Endothelial cell of umbilical vein (primary cell): ENCODE data around the gene SLC35F3. TPM values are rescaled to one million over a fixed set of nuclear protein-coding genes. Genes with fewer than 3 reads are reported as not detected.

Source experiments
- BruUV-seq: library from RNA; stranded (reverse); fragments of 400-500 nt; replicated peaks from 2 replicates; lab custom pipeline; 2021; lab: Mats Ljungman, UMichigan
- CTCF ChIA-PET: fragments of 300-600, 350-600 bp; sonication (Branson Sonifier 250); formaldehyde crosslinking; loops from one replicate; lab custom pipeline; 2021; ENCODE audit warnings: antibody characterized with exemption, inconsistent platforms; lab: Charles Lee
- POLR2A ChIA-PET: fragments of 300-600, 350-600 bp; sonication (Branson Sonifier 250); formaldehyde crosslinking; loops from one replicate; lab custom pipeline; 2021; ENCODE audit warnings: antibody characterized with exemption, inconsistent platforms; lab: Charles Lee
- DNase-seq: peaks from one replicate; pipeline ENCODE4 v3.0.0-alpha.2; 2011; ENCODE audit warnings: low read depth, low spot score
- FAIRE-seq: peaks from 2 replicates; lab custom pipeline; 2011; peaks lifted over from hg19 to GRCh38; lab: Jason Lieb, UNC
- H2AFZ ChIP-seq: 2 replicates; pipeline ENCODE4 v1.6.0; 2012; ENCODE audit warnings: low read depth, low read length, control low read depth, inconsistent platforms
- H3K27ac ChIP-seq: 2 replicates; pipeline ENCODE4 v1.5.1; 2011; ENCODE audit warnings: low read depth, mild to moderate bottlenecking, control low read depth, low read length, moderate library complexity; ENCODE audit not compliant: insufficient read depth
- H3K27me3 ChIP-seq, 2 experiments: 2 replicates each; pipeline versions ENCODE4 v1.6.0 to v1.6.1; 2011; ENCODE audit warnings: low read length in 2 of 2, mixed read lengths in 1 of 2; ENCODE audit not compliant: control insufficient read depth in 2 of 2, insufficient read depth in 2 of 2
- H3K36me3 ChIP-seq, 2 experiments: 2 replicates in 1 of 2; 3 replicates in 1 of 2; pipeline ENCODE4 v1.5.1; 2011; ENCODE audit warnings: low read length in 2 of 2, mild to moderate bottlenecking in 1 of 2, moderate library complexity in 1 of 2; ENCODE audit not compliant: control insufficient read depth in 2 of 2, insufficient read depth in 2 of 2; ENCODE audit errors: extremely low read depth in 1 of 2
- H3K4me1 ChIP-seq: 3 replicates; pipeline ENCODE4 v1.5.1; 2011; ENCODE audit warnings: mild to moderate bottlenecking, low read length; ENCODE audit not compliant: control insufficient read depth, insufficient read depth; ENCODE audit errors: extremely low read depth
- H3K4me2 ChIP-seq: 2 replicates; pipeline ENCODE4 v1.6.1; 2011; ENCODE audit warnings: low read length, control low read depth, mixed read lengths; ENCODE audit not compliant: insufficient read depth
- H3K4me3 ChIP-seq, 3 experiments: fragments of 200-600 bp in 1 of 3; sonication (generic), shearing (Covaris generic) in 1 of 3; replicated peaks in 1 of 3; 2 replicates each; pipeline ENCODE4 v1.5.1; 2011 to 2016; ENCODE audit warnings: control low read depth in 3 of 3, low read length in 3 of 3, mild to moderate bottlenecking in 2 of 3, inconsistent platforms in 1 of 3, low read depth in 1 of 3, moderate library complexity in 1 of 3; ENCODE audit not compliant: insufficient read depth in 1 of 3
- H3K79me2 ChIP-seq: 2 replicates; pipeline ENCODE4 v1.6.0; 2012; ENCODE audit warnings: low read length, inconsistent platforms; ENCODE audit not compliant: control insufficient read depth, insufficient read depth
- H3K9ac ChIP-seq: replicated peaks from 2 replicates; pipeline ENCODE3; 2011; ENCODE audit warnings: low read length, control low read depth; ENCODE audit not compliant: insufficient read depth; ENCODE audit errors: extremely low read depth
- H3K9me1 ChIP-seq: replicated peaks from 3 replicates; pipeline ENCODE4 v1.6.0; 2011; ENCODE audit warnings: mild to moderate bottlenecking, low read length; ENCODE audit not compliant: control insufficient read depth, insufficient read depth; ENCODE audit errors: extremely low read depth
- H3K9me3 ChIP-seq: replicated peaks from 2 replicates; pipeline ENCODE4 v1.5.1; 2012; ENCODE audit warnings: low read length, inconsistent platforms; ENCODE audit not compliant: control insufficient read depth, insufficient read depth
- H4K20me1 ChIP-seq: replicated peaks from 2 replicates; pipeline ENCODE3; 2011; ENCODE audit warnings: mild to moderate bottlenecking, low read length; ENCODE audit not compliant: control insufficient read depth, insufficient read depth; ENCODE audit errors: extremely low read depth
- CTCF ChIP-seq, 2 donors: IDR thresholded peaks; 1 replicate in 1 of 2; 2 replicates in 1 of 2; pipeline ENCODE4 v1.5.1; 2011; ENCODE audit warnings: low read length in 2 of 2, mild to moderate bottlenecking in 2 of 2, moderate library complexity in 2 of 2, control low read depth in 1 of 2, inconsistent platforms in 1 of 2, low read depth in 1 of 2; ENCODE audit not compliant: insufficient read depth in 1 of 2; ENCODE audit errors: extremely low read depth in 1 of 2
- EZH2 ChIP-seq: IDR thresholded peaks from 2 replicates; pipeline ENCODE4 v1.6.1; 2012; ENCODE audit warnings: borderline replicate concordance, low read depth, mild to moderate bottlenecking, moderate library complexity, low read length, inconsistent platforms; ENCODE audit not compliant: severe bottlenecking
- FOS ChIP-seq: IDR thresholded peaks from 2 replicates; pipeline ENCODE4 v1.6.1; 2011; ENCODE audit warnings: mild to moderate bottlenecking, low read length, moderate library complexity, borderline replicate concordance; ENCODE audit not compliant: insufficient read depth
- GATA2 ChIP-seq: IDR thresholded peaks from 2 replicates; pipeline ENCODE4 v1.7.0; 2011; ENCODE audit warnings: low read depth, mild to moderate bottlenecking, moderate library complexity, mixed read lengths, low read length; ENCODE audit not compliant: insufficient read length, insufficient read depth
- JUN ChIP-seq: IDR thresholded peaks from 2 replicates; pipeline ENCODE4 v1.6.1; 2011; ENCODE audit warnings: borderline replicate concordance, low read depth; ENCODE audit not compliant: insufficient read length, insufficient read depth
- MAX ChIP-seq: IDR thresholded peaks from 2 replicates; pipeline ENCODE4 v1.6.1; 2011; ENCODE audit not compliant: insufficient read depth, insufficient read length
- MYC ChIP-seq: IDR thresholded peaks from one replicate; pipeline ENCODE4 v1.6.1; 2011; ENCODE audit warnings: mild to moderate bottlenecking, low read depth, low read length
- POLR2A ChIP-seq: IDR thresholded peaks from 2 replicates; pipeline ENCODE4 v1.6.1; 2012; ENCODE audit warnings: low read depth, mild to moderate bottlenecking, control low read depth, low read length
- POLR2AphosphoS5 ChIP-seq: IDR thresholded peaks from 2 replicates; pipeline ENCODE4 v1.6.1; 2012; ENCODE audit warnings: low read depth, mild to moderate bottlenecking, control low read depth, low read length, moderate library complexity; ENCODE audit not compliant: insufficient read depth
- dilution Hi-C: fragments of 300-500 bp; cut with MboI; formaldehyde crosslinking; loops from one replicate; pipeline ENCODE4 v1.15.0; 2019; ENCODE audit warnings: low sequenced_read_pairs; ENCODE audit not compliant: extremely low pct_ligation_motif_present
- intact Hi-C: fragments of 100-400 bp; cut with micrococcal nuclease; formaldehyde crosslinking; loops from one replicate; pipeline ENCODE4 v1.10.0; 2022
- polyA plus RNA-seq, 4 experiments: library from polyadenylated mRNA; depleted of rRNA in 3 of 4; stranded (reverse) in 3 of 4; unstranded in 1 of 4; fragments of >200 nt; gene quantifications; 2 replicates each; pipeline versions ENCODE4 v1.2.1 to v1.2.3, GENCODE V29; 2011 to 2012; ENCODE audit warnings: missing spikeins in 1 of 4
- total RNA-seq: library from RNA; stranded (reverse); gene quantifications from 2 replicates; pipeline ENCODE4 v1.2.3, GENCODE V29; 2021

The SLC35F3 gene
- total and polyA plus RNA-seq, 2 donors (not counting 3 experiments of a cell fraction or from before 2014, with no cell fraction given), result not detected

- H3K9me1 ChIP-seq, result no peaks in the 10 kb centered on the region
- H3K9me3 ChIP-seq, result no peaks in the 10 kb centered on the region
- no peak for TF ChIP-seq JUN
- TF ChIP-seq MYC, result no peak
- no peak for TF ChIP-seq MAX
- no peak for TF ChIP-seq POLR2AphosphoS5
- no peak for TF ChIP-seq FOS
- TF ChIP-seq CTCF (IDR thresholded peaks at IDR 0.05; ENCODE audit: extremely low read depth in 1 of 2, insufficient read depth in 1 of 2, low read depth in 1 of 2, low read length in 2 of 2), result no peak
- TF ChIP-seq EZH2, result no peak
- no peak for TF ChIP-seq POLR2A
- no peak for TF ChIP-seq GATA2
- H3K4me3 ChIP-seq, result no peak overlapping the region
- ChIA-PET CTCF (no interaction called here), POLR2A (no interaction called here)
- dilution Hi-C loops, result no loop called here
- H3K79me2 ChIP-seq, result no peaks in the 10 kb centered on the region
- no peaks in the 10 kb centered on the region for H3K27me3 ChIP-seq
- no peaks in the 10 kb centered on the region for H3K36me3 ChIP-seq
- FAIRE-seq, result no peak
- no peak overlapping the region for H3K27ac ChIP-seq
- H3K9ac ChIP-seq, result no peak overlapping the region
- no peaks in the 10 kb centered on the region for H4K20me1 ChIP-seq
- H3K4me2 ChIP-seq, result no peak overlapping the region
- no peak overlapping the region for H2AFZ ChIP-seq
- H3K4me1 ChIP-seq, result no peaks in the 10 kb centered on the region
- BruUV-seq, result no TSS peak
- no peak for DNase-seq
- intact Hi-C loops, result no loop called here
Measured at GRCh38 chr1:234265861-234266260, 361.4 kb downstream of the SLC35F3 start.
